Right kidney (tissue), 1 donor: ENCODE data around the gene TUBB4B.
"Not testable (repeated sequence)": the region's sequence is repeated elsewhere in the genome, so short reads cannot be mapped to it uniquely, and the experiment has no call there.

Source experiments
- DNase-seq: peaks from one replicate; pipeline ENCODE4 v3.0.0-alpha.2; 2016

The TUBB4B gene

GRCh38 chr9:137235424-137236237, 5.5 kb upstream of the TUBB4B start:
- DNase-seq, result no peak

- peak; percentile 85 for DNase-seq
Measured at GRCh38 chr9:137236238-137236935, 4.7 kb upstream of the TUBB4B start.

DNA sequence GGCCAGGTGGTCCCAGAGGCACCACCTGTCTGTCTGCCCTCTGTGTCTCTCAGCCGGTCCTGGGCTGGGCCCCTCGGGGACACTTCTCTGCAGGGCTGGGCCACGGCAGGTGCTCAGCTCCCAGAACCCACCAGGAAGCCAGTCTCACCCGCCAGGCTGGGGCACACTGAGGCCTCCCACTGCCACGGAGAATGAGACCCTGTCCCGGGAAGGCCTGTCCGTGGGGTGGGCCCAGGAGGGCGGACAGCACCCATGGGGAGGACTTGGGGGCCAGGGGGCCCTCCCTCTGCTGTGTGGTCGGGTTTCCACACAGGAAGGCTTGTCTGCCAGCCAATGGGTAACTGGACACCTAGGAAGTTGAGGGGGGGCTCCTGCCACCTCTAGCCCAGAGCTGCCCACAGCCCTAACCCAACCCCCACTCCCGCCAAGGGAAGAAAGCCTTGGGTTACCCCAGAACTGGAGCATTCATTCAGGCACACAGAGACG, 4.1 kb upstream of the TUBB4B start:
- DNase-seq, result no peak

DNA sequence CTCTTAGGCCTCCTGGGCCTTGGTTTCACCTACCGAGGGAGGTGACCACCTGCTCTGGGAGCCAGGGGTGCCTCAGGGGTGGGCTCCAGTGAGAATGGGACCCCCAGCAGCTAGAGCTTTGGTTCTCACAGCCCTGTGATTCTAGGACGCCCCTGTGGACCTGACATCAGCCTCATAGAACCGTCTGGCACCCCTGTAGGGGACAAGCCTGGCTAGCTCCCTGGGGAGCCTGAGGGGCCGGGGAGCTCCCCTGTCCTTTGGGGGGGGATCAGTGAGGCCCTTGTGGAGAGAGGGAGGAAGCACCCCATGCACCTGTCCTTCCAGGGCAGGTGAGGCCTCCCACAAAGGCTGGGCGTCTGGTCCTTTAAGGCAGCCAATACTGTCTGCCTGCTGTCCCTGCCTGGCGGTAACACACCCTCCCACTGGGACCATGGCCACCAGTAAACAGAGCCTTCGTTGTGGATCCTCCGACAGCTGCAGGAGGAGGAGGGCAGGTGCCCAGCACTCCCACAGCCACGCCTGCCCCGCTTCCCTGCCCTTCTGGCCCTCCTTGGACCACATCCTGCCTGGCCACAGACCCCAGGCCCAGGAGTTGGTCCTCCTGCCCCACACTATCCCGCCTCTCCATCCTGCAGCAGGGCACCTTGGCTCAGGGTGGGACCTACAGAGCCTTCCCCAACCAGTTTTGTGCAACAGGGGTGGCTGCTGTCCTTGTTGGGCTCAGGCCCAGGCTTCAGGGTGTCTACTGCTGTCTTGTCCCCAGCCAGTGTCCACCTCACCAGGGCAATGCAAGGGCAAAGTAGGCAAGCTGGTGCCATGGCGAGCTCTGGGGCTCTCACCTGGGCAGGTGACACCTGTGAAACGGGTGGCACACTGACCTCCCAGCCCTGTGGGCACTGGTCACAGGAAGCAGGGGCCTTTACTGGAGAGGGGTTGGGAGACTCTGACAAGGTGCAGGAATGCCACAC, 3.0 kb upstream of the TUBB4B start:
- DNase-seq, result no peak

GRCh38 chr9:137239541-137240200, 1.4 kb upstream of the TUBB4B start:
- DNase-seq, result not testable (repeated sequence)

DNA sequence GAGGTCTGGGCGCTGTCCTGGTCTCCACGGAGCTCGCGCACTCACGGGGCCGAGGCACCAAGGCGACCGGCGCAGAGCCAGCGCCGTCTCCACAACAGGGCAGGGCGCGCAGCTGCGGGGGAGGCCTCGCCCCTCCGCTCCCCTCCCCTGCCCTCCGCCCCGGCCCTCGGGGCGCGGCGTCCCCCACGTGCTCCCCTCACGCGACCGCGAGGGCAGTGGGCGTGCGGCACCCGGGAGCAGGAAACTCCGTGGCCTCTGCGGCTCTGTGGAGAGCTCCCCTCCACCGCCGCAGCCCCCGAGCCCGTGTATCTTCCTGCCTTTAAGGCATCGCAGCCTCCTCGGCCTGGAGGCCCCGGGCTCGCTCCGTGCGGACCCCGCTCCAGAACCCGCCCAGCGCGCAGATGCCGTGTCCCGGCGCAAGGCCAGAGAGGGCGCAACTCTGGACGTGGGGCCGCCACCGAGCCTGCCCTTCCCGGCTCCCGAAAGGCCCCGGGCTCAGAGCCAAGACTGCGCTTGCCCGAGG, 708 bp upstream of the TUBB4B start:
- DNase-seq, result peak; percentile 96

GRCh38 chr9:137241490-137242268, 592 bp downstream of the TUBB4B start:
- DNase-seq, result peak; percentile 53

- no peak for DNase-seq
Measured at GRCh38 chr9:137242269-137243203, 1.4 kb downstream of the TUBB4B start.

DNA sequence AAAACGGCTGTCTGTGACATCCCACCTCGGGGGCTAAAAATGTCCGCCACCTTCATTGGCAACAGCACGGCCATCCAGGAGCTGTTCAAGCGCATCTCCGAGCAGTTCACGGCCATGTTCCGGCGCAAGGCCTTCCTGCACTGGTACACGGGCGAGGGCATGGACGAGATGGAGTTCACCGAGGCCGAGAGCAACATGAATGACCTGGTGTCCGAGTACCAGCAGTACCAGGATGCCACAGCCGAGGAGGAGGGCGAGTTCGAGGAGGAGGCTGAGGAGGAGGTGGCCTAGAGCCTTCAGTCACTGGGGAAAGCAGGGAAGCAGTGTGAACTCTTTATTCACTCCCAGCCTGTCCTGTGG, 2.2 kb downstream of the TUBB4B start:
- not testable (repeated sequence) for DNase-seq

DNA sequence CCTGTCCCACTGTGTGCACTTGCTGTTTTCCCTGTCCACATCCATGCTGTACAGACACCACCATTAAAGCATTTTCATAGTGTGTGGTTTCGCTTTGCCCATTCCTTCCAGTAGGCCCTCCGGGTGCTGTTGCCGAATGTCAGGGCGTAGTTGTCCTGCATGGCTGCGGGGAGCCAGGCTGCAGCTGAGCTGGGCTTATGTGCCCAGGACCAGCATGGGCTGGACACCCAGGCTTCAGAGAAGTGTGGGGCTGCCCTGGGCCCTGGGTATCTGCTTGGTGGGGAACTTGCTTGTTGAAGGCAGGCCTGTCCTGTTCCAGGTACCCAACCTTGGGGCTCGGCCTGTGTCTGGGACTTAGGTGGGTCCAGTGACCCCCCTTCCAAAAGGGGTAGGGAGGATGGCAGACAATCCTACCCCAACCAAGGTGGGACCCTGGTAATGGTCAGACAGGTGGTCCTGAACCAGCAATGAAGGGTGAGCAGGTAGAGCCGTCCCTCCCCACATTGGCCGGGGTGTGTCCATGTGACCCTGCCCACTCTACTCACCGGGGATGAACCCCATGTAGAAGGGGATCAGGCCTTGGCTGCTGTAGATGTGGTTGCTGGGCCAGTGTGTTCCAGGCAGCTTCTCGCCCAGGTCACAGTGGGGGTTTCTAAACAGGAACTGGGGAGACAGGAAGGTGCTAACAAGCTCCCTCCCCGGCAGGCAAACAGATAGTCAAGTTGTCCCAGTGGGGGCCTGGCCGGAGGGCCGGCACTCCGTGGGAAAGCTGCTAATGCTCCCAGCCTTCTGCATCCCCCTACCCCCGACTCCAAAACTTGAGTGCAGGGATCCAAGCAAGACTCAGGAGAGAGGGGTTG, 2.8 kb downstream of the TUBB4B start:
- no peak for DNase-seq

GRCh38 chr9:137244486-137245449, 3.7 kb downstream of the TUBB4B start:
- DNase-seq, result peak; percentile 30

- DNase-seq, result no peak
Measured at GRCh38 chr9:137245450-137246421, 4.6 kb downstream of the TUBB4B start.

DNA sequence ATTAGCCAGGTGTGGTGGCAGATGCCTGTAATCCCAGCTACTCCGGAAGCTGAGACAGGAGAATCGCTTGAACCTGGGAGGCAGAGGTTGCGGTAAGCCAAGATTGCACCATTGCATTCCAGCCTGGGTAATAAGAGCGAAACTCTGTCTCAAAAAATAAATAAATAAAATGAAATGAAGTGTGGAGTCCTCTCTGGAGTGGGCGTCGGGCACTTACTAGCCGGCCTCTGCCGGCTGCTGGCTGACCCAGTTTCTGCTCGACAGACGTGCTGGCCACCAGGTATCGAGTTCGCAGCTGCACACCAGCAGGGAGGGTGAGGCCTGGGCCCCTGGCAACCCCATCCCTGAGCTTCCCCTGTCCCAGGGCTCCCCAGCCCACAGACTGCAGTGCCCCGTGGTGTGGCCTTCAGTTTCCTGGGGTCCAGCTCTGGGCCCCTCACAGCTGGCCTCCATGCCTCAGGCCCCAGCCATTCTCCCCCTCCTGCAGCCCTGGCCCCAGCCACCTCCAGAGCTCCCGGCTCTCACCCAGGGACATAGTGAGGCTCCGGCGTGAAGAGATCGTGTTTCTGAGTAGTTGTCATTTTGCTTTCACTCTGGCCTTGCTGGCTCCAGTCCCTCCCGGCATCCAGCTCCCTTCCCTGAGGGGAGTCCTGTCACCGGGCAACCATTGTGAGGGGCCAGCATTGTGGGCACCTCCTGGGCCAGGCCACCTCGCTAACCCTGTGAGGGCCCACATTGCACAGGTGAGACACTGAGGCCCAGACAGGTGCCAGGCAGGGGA, 6.2 kb downstream of the TUBB4B start:
- DNase-seq, result peak; percentile 10

- DNase-seq, result no peak
Measured at GRCh38 chr9:137247916-137248175, 6.8 kb downstream of the TUBB4B start.

- DNase-seq, result no peak
Measured at GRCh38 chr9:137250329-137251193, 9.5 kb downstream of the TUBB4B start.
